B cell (primary cell): ENCODE results near the gene PAX1. TPM values are rescaled to one million over a fixed set of nuclear protein-coding genes. Genes with fewer than 3 reads are reported as not detected.

Experiments used
- ATAC-seq: fragments of 200-7000 bp; cut with Tn5 transposase; one replicate; pipeline ENCODE4 v1.10.0; 2021; ENCODE audit warnings: low read depth, mild to moderate bottlenecking, moderate number of reproducible peaks, moderate library complexity
- CTCF ChIA-PET: fragments of 350-600 bp; sonication (Branson Sonifier 250); formaldehyde crosslinking; loops from one replicate; lab custom pipeline; 2021; ENCODE audit warnings: antibody characterized with exemption, inconsistent platforms; lab: Charles Lee
- POLR2A ChIA-PET: fragments of 350-600 bp; sonication (Branson Sonifier 250); formaldehyde crosslinking; loops from one replicate; lab custom pipeline; 2021; ENCODE audit warnings: antibody characterized with exemption; lab: Charles Lee
- DNase-seq: peaks from one replicate; pipeline ENCODE4 v3.0.0; 2013
- H2AFZ ChIP-seq: 2 replicates; pipeline ENCODE4 v1.6.1; 2012; ENCODE audit warnings: mild to moderate bottlenecking, low read depth, low read length; ENCODE audit not compliant: insufficient read depth, poor library complexity, severe bottlenecking
- H3K27ac ChIP-seq, 2 donors: 1 replicate in 1 of 2; 2 replicates in 1 of 2; pipeline ENCODE4 v1.5.1; 2012 to 2013; ENCODE audit warnings: low read length in 2 of 2, mild to moderate bottlenecking in 2 of 2, moderate library complexity in 1 of 2
- H3K27me3 ChIP-seq, 4 experiments: fragments of 200-600 bp in 1 of 4; sonication (generic) in 1 of 4; replicated peaks in 1 of 4; 1 replicate in 2 of 4; 2 replicates in 2 of 4; pipeline versions ENCODE4 v1.6.1 to v1.7.0; 2013 to 2016; ENCODE audit warnings: low read length in 3 of 4, mild to moderate bottlenecking in 2 of 4, mixed read lengths in 1 of 4, moderate library complexity in 1 of 4; ENCODE audit not compliant: insufficient read depth in 4 of 4, control insufficient read depth in 3 of 4; ENCODE audit errors: control extremely low read depth in 1 of 4
- H3K36me3 ChIP-seq, 2 experiments: replicated peaks in 1 of 2; 1 replicate in 1 of 2; 2 replicates in 1 of 2; pipeline versions ENCODE4 v1.6.1 to v1.7.1; 2013; ENCODE audit warnings: low read length in 1 of 2; ENCODE audit not compliant: insufficient read depth in 2 of 2, control insufficient read depth in 1 of 2; ENCODE audit errors: control extremely low read depth in 1 of 2, extremely low read depth in 1 of 2
- H3K4me1 ChIP-seq, 2 donors: fragments of 200-600 bp in 1 of 2; sonication (generic) in 1 of 2; 1 replicate in 1 of 2; 2 replicates in 1 of 2; pipeline versions ENCODE4 v1.5.1 to v1.6.1; 2013 to 2017; ENCODE audit warnings: low read length in 2 of 2; ENCODE audit not compliant: control insufficient read depth in 2 of 2, insufficient read depth in 2 of 2
- H3K4me2 ChIP-seq: replicated peaks from 2 replicates; pipeline ENCODE3; 2012; ENCODE audit warnings: mild to moderate bottlenecking, low read depth, low read length; ENCODE audit not compliant: poor library complexity, severe bottlenecking
- H3K4me3 ChIP-seq, 5 experiments: fragments of 200-600 bp in 1 of 5; sonication (generic) in 1 of 5; 1 replicate in 3 of 5; 2 replicates in 2 of 5; pipeline versions ENCODE4 v1.5.1 to v1.7.0; 2011 to 2016; ENCODE audit warnings: low read length in 4 of 5, mild to moderate bottlenecking in 4 of 5, low read depth in 2 of 5, control low read depth in 1 of 5, moderate library complexity in 1 of 5; ENCODE audit not compliant: insufficient read depth in 1 of 5; ENCODE audit errors: control extremely low read depth in 1 of 5, extremely low read depth in 1 of 5
- H3K79me2 ChIP-seq: fragments of 200-600 bp; sonication (generic); one replicate; pipeline ENCODE4 v1.6.0; 2016; ENCODE audit warnings: low read length; ENCODE audit not compliant: control insufficient read depth, insufficient read depth
- H3K9ac ChIP-seq: fragments of 200-600 bp; sonication (generic); 2 replicates; pipeline ENCODE4 v1.6.1; 2017; ENCODE audit warnings: mild to moderate bottlenecking, low read length, moderate library complexity
- H3K9me3 ChIP-seq, 3 donors: one replicate each; pipeline versions ENCODE4 v1.6.1 to v1.7.1; 2013; ENCODE audit warnings: low read length in 2 of 3; ENCODE audit not compliant: control insufficient read depth in 2 of 3, insufficient read depth in 1 of 3; ENCODE audit errors: control extremely low read depth in 1 of 3
- H4K20me1 ChIP-seq: 2 replicates; pipeline ENCODE4 v1.6.0; 2012; ENCODE audit warnings: mild to moderate bottlenecking, low read length; ENCODE audit not compliant: insufficient read depth, control insufficient read depth, poor library complexity, severe bottlenecking
- H3K27ac Mint-ChIP-seq: one replicate; pipeline ENCODE4 v1.8.0; 2021; ENCODE audit warnings: mixed read lengths
- H3K27me3 Mint-ChIP-seq: one replicate; pipeline ENCODE4 v1.8.0; 2021; ENCODE audit warnings: mixed read lengths
- H3K4me1 Mint-ChIP-seq: one replicate; pipeline ENCODE4 v1.8.0; 2021; ENCODE audit warnings: mixed read lengths
- H3K4me3 Mint-ChIP-seq: one replicate; pipeline ENCODE4 v1.8.0; 2021; ENCODE audit warnings: mixed read lengths
- H3K9me3 Mint-ChIP-seq: one replicate; pipeline ENCODE4 v1.8.0; 2022; ENCODE audit warnings: mixed read lengths; ENCODE audit not compliant: insufficient read depth
- EZH2 ChIP-seq: IDR thresholded peaks from 2 replicates; pipeline ENCODE4 v1.6.1; 2012; ENCODE audit warnings: borderline replicate concordance, low read depth, mild to moderate bottlenecking, moderate library complexity, low read length; ENCODE audit not compliant: insufficient read depth, poor library complexity, severe bottlenecking
- WGBS: methylation state at CpG from one replicate; pipeline ENCODE4 v1.1.5; 2013; ENCODE audit warnings: missing lambda C conversion rate; ENCODE audit not compliant: insufficient coverage; 5-methylcytosine and 5-hydroxymethylcytosine counted together
- intact Hi-C: fragments of 100-400 bp; cut with micrococcal nuclease; formaldehyde crosslinking; loops from one replicate; pipeline ENCODE4 v1.10.0; 2022
- polyA minus RNA-seq: library from RNA; depleted of rRNA, polyadenylated mRNA; stranded (reverse); fragments of >200 nt; gene quantifications from 2 replicates; pipeline ENCODE4 v1.2.3, GENCODE V29; 2012
- polyA plus RNA-seq: library from polyadenylated mRNA; depleted of rRNA; stranded (reverse); fragments of >200 nt; gene quantifications from 2 replicates; pipeline ENCODE4 v1.2.3, GENCODE V29; 2012
- total RNA-seq, 2 donors: library from RNA; stranded (reverse); fragments of 120-200 nt in 1 of 2; gene quantifications; 1 replicate in 1 of 2; 2 replicates in 1 of 2; pipeline versions ENCODE4 v1.2.3 to v1.2.4, GENCODE V29; 2013 to 2022
- TF ChIP-seq, protein P1 (sequence below): fragments of 200-600 bp; IDR thresholded peaks from one replicate; pipeline ENCODE4 v1.8.0; 2022; ENCODE audit warnings: antibody characterized with exemption, mild to moderate bottlenecking

Gene PAX1
- total RNA-seq: not detected in 2 replicates
- not detected for total RNA-seq (2013)
- not detected in 2 replicates for polyA plus RNA-seq
- not detected in 2 replicates for polyA minus RNA-seq

DNA sequence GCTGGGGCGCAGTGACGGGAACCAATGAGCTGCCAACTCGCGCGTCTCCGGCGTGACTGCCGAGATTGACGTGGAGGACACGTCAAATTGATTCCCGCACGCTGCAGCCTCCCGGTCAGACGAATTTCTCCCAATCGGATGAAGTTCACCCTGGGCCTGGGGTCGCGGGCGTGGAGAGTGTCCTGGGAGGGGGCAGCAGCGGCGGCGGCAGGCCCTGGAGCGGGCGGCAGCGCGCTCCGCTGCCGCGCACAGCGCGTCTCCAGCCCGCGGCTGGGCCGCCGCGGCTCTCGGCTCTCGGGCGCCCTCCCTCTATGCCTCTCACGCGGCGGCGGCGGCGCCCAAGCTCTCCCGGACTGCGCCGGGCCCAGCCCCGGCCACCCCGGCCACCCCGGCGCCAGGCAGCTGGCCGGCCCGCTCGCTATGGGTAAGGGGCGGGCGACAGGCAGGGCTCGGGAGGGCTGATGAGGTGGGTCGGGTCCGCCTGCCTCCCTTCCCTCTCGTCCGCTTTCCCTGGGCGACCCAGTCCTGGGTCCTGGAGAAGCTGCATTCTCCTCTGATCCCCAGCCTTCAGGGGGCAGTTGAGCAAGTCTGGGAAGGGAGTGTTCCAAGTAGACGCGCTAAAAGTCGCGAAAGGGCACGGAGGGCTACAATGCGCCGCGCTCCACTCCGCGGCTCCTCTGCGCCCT is at the start of gene PAX1:
TSS of gene PAX1 (plus strand) at position 90 of the 686 bp plus-strand sequence. CDS start at position 139, 49 bp downstream.
- Histone ChIP-seq H3K4me2 (no peak within 1 kb of the TSS), H3K36me3 (no peaks in the 10 kb centered on the region), H3K4me1 (no peaks in the 10 kb centered on the region), H2AFZ (no peak within 1 kb of the TSS), H3K9me3 (peaks cover 0 to 19% (median 0%) of the 10 kb centered on the region in 3 donors), H3K27ac (no peak within 1 kb of the TSS), H3K4me3 (no peak within 1 kb of the TSS), H3K79me2 (no peaks in the 10 kb centered on the region), H4K20me1 (no peaks in the 10 kb centered on the region), H3K9ac (no peak within 1 kb of the TSS), H3K27me3 (peaks cover 0 to 80% (median 17%) of the 10 kb centered on the region in 4 experiments)
- Mint-ChIP-seq H3K4me3 (no peak within 1 kb of the TSS), H3K27me3 (peaks cover 56% of the 10 kb centered on the region), H3K9me3 (no peaks in the 10 kb centered on the region), H3K4me1 (peaks cover 5% of the 10 kb centered on the region), H3K27ac (no peak within 1 kb of the TSS)
- intact Hi-C loops: no loop called here
- no peak for TF ChIP-seq EZH2
- TF ChIP-seq, protein P1, sequence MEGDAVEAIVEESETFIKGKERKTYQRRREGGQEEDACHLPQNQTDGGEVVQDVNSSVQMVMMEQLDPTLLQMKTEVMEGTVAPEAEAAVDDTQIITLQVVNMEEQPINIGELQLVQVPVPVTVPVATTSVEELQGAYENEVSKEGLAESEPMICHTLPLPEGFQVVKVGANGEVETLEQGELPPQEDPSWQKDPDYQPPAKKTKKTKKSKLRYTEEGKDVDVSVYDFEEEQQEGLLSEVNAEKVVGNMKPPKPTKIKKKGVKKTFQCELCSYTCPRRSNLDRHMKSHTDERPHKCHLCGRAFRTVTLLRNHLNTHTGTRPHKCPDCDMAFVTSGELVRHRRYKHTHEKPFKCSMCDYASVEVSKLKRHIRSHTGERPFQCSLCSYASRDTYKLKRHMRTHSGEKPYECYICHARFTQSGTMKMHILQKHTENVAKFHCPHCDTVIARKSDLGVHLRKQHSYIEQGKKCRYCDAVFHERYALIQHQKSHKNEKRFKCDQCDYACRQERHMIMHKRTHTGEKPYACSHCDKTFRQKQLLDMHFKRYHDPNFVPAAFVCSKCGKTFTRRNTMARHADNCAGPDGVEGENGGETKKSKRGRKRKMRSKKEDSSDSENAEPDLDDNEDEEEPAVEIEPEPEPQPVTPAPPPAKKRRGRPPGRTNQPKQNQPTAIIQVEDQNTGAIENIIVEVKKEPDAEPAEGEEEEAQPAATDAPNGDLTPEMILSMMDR: no peak
- ChIA-PET CTCF (interaction anchor here (1.7 kb wide), 1 partner anchor 14 kb away, joined by 7 read pairs; no protein-coding TSS in a partner anchor), POLR2A (no interaction called here)
- ATAC-seq (no peak), DNase-seq (no peak)
- 11% methylated on average over 72 of the region's 73 CpGs for WGBS
